ENCODE measurements around the gene KRT75.

GRCh38 chr12:52436000-52436827 lies 2.0 kb upstream of the KRT75 start:
- TF ChIP-seq, protein P1, sequence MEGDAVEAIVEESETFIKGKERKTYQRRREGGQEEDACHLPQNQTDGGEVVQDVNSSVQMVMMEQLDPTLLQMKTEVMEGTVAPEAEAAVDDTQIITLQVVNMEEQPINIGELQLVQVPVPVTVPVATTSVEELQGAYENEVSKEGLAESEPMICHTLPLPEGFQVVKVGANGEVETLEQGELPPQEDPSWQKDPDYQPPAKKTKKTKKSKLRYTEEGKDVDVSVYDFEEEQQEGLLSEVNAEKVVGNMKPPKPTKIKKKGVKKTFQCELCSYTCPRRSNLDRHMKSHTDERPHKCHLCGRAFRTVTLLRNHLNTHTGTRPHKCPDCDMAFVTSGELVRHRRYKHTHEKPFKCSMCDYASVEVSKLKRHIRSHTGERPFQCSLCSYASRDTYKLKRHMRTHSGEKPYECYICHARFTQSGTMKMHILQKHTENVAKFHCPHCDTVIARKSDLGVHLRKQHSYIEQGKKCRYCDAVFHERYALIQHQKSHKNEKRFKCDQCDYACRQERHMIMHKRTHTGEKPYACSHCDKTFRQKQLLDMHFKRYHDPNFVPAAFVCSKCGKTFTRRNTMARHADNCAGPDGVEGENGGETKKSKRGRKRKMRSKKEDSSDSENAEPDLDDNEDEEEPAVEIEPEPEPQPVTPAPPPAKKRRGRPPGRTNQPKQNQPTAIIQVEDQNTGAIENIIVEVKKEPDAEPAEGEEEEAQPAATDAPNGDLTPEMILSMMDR (IDR thresholded peaks at IDR 0.05 in 8 of 11, conservative IDR thresholded peaks at IDR 0.05 in 3 of 11) = no peak
- TF ChIP-seq POLR2AphosphoS5 (IDR thresholded peaks at IDR 0.05) = no peak
